D721Med (cell line): ENCODE measurements around the gene FCRL5.

Experiments
- DNase-seq: peaks from one replicate; pipeline ENCODE4 v3.0.0; 2011; ENCODE audit warnings: low spot score; ENCODE audit not compliant: insufficient read length
- FAIRE-seq: peaks from 2 replicates; lab custom pipeline; 2011; peaks lifted over from hg19 to GRCh38; lab: Jason Lieb, UNC
- TF ChIP-seq, protein P1 (sequence below): IDR thresholded peaks from 2 replicates; pipeline ENCODE4 v1.5.1; 2012; ENCODE audit warnings: mild to moderate bottlenecking, control low read depth; ENCODE audit not compliant: insufficient read depth; ENCODE audit errors: missing control alignments

Gene FCRL5

DNA sequence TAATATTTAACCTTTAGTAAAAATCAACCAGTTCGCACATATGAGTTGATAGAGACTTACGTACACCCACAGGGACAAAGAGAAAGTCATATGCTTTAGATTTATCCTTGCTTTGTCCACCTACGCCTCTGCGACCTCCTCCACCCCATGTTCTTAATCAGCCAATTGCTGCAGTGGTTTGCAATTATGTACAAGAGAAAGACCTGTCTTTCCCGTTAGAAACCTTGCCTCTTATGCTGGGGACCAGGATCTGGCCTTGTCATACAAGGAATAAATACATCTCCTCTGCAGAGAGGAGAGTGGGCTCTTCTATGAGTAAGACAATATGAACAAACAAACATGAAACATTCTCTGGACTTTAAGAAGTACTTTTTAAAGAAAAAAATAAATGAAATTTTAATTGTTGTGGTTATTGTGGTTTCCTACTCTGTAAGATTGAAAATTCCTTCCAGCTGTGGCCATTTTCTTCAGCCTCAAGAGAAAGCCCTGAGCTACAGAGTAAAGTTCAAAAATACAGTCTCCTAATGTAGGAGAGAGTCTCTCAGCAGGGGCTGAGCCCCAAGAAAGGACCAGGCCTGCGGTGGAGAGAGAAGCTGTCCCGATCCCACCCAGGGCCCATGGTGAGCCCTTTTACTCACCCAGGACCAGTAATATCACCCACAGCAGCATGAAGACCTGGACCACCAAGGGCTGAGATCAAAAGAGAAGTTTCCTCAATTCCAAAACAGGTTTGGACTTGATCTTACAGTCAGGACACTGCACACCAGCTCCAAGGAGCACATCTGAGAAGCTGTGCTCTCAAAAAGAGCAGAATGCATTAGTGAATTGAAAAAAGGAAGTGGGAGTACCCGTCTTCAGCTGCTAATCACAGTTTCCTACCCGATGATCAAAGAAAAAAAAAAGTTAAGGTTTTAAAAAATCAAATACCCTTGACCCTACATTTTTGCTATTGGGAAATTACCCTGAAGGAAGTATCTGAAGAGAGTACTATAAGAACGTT lies at the start of gene FCRL5:
FCRL5 (minus strand) TSS at position 822 of the 1,000 bp plus-strand sequence; CDS start at position 669, 153 bp downstream.
- FAIRE-seq, result no peak
- TF ChIP-seq, protein P1, sequence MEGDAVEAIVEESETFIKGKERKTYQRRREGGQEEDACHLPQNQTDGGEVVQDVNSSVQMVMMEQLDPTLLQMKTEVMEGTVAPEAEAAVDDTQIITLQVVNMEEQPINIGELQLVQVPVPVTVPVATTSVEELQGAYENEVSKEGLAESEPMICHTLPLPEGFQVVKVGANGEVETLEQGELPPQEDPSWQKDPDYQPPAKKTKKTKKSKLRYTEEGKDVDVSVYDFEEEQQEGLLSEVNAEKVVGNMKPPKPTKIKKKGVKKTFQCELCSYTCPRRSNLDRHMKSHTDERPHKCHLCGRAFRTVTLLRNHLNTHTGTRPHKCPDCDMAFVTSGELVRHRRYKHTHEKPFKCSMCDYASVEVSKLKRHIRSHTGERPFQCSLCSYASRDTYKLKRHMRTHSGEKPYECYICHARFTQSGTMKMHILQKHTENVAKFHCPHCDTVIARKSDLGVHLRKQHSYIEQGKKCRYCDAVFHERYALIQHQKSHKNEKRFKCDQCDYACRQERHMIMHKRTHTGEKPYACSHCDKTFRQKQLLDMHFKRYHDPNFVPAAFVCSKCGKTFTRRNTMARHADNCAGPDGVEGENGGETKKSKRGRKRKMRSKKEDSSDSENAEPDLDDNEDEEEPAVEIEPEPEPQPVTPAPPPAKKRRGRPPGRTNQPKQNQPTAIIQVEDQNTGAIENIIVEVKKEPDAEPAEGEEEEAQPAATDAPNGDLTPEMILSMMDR, result no peak
- DNase-seq, result no peak

DNA sequence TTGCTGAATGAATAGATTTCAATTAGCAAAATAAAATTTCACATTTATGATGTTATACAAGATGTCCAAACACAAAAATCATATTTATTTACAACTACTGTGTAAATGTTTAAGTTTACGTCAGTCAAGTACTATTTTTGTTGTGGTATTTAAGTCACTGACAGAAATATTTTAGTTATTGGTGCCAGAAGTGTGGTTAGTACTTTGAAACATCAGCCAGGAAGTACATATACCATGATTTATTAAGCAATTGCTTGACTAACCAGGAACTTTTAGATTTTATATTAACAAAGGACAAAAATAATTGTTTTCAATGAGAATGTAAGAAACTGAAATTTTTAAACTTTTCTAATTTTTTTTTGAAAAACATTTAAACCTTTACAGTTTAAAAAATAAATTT lies 47.9 kb upstream of the FCRL5 start:
- TF ChIP-seq, protein P1, result no peak
- FAIRE-seq (no peak), DNase-seq (no peak)

DNA sequence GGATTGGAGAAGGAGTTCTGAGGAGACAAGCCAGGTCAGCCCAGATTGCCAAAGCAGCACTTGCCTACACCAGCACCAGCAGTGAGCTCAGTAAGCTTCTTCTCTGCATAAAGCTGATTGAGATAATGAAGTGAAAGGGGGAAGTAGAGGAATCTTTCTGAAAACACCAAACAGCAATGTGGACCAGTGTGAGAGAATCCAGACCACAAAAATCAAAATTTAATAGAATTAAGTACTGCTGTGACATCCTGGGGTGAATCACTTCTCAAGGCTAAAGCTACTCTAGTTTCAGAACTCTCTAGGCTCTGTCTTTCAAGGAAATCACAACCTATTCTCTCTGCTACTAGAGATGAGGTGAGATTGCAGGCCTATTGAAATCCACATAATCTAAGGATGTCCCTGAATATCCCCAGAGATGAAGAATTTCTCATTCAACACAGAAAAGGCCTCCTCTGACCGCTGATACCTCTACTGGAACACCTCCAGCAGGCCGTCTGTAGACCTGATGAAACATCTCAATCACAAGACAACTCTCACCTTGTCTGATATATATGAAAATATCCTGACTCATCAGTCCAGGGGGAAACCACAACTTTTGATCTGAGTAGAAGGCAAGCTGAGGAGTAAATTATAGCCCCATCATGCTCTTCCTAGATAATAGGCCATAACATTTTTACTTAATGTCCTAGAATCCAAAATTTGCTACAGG lies 45.8 kb upstream of the FCRL5 start, which contains the start of gene FCRL4:
FCRL4 (minus strand) TSS at position 127 of the 709 bp plus-strand sequence. CDS start 141 bp downstream, outside the sequence.
- no peak for DNase-seq
- TF ChIP-seq, protein P1, result no peak
- no peak for FAIRE-seq

DNA sequence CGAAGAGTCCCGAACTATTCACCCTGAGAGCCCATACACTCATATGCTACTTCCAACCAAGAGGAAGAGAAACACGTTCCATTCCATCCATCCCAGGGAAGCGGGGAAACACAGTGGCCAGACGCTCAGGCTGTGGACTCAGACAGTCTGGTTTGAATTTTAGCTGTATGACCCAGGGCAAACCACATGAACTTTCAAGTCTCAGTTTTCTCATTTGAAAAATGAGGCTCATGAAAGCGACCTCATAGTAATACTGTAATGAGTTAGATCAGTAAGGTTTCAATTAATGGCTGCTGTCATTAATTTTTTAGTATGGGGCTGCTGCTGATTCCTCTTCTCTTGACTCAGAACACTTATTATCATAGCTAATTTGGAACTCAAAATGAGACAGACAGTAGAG lies 44.1 kb upstream of the FCRL5 start:
- no peak for FAIRE-seq
- TF ChIP-seq, protein P1, result no peak
- DNase-seq, result no peak

DNA sequence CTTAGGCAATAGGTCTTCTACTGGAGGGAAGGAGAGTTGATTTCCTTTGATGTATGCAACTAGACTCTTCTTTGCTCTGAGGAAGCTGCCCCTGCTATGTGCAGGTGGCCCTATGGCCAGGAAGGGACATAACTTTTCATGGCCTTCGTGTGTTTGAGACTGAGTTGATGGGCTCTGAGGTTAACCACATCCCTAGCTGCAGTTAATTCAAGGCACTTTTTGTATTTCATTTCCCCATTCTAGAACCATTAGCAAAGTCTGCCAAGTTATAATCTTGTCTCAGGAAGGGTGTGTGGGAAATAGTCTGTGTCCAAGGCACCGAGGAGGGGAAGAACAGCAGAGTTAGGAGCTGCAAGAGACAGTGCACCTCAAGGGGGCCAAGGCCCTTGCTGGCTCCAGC lies 43.0 kb upstream of the FCRL5 start:
- TF ChIP-seq, protein P1, result no peak
- DNase-seq (no peak), FAIRE-seq (no peak)

DNA sequence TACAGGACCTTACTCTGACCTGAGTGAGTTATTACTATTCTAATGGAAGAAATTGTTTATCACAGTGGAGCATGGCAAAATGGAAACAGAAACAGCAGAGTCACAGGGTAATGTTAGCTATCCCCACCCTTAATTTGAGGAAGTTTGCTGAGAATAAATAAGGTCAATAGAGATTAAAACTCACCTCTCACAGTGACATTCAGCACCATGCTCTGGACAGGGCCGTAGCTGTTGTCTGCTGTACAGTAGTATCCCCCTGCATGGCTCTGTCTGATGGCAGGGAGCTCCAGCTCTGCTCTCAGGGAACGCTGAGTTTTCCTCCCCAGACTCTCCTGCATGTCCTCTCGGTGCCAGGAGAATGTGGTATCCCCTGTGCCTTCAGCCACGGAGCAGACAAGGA lies 33.7 kb upstream of the FCRL5 start:
- no peak for FAIRE-seq
- no peak for DNase-seq
- TF ChIP-seq, protein P1, result no peak
